ENCODE data around the gene CNTRL.
A peak's percentile ranks its signal among the peaks of the same experiment; 100 is the strongest.
"Not testable (repeated sequence)": the region's sequence is repeated elsewhere in the genome, so short reads cannot be mapped to it uniquely, and the experiment has no call there.

CNTRL gene

GRCh38 chr9:121133104-121133816, 58.5 kb downstream of the CNTRL start:
- DNase-seq (ENCODE audit: low read depth): peak; percentile 65

- DNase-seq (ENCODE audit: low read depth): no peak
Observed at GRCh38 chr9:121135642-121136041, 60.9 kb downstream of the CNTRL start.

- no peak for DNase-seq (ENCODE audit: low read depth)
Observed at GRCh38 chr9:121138561-121138960, 63.8 kb downstream of the CNTRL start.

- DNase-seq (ENCODE audit: low read depth): no peak
Observed at GRCh38 chr9:121138973-121139372, 64.2 kb downstream of the CNTRL start.

GRCh38 chr9:121140162-121140561, 65.4 kb downstream of the CNTRL start:
- no peak for DNase-seq (ENCODE audit: low read depth)

- no peak for DNase-seq (ENCODE audit: low read depth)
Observed at GRCh38 chr9:121141306-121141705, 66.6 kb downstream of the CNTRL start.

GRCh38 chr9:121141706-121142105, 67.0 kb downstream of the CNTRL start:
- no peak for DNase-seq (ENCODE audit: low read depth)

GRCh38 chr9:121143771-121144170, 69.0 kb downstream of the CNTRL start:
- DNase-seq (ENCODE audit: low read depth): no peak

- no peak for DNase-seq (ENCODE audit: low read depth)
Observed at GRCh38 chr9:121144482-121144881, 69.7 kb downstream of the CNTRL start.

GRCh38 chr9:121150188-121150587, 75.4 kb downstream of the CNTRL start:
- no peak for DNase-seq (ENCODE audit: low read depth)

- no peak for DNase-seq (ENCODE audit: low read depth)
Observed at GRCh38 chr9:121153642-121154041, 78.9 kb downstream of the CNTRL start.

- DNase-seq (ENCODE audit: low read depth): no peak
Observed at GRCh38 chr9:121154782-121155181, 80.0 kb downstream of the CNTRL start.

GRCh38 chr9:121156263-121156731, 81.5 kb downstream of the CNTRL start:
- DNase-seq (ENCODE audit: low read depth): no peak

- DNase-seq (ENCODE audit: low read depth): no peak
Observed at GRCh38 chr9:121157939-121158338, 83.2 kb downstream of the CNTRL start.

- no peak for DNase-seq (ENCODE audit: low read depth)
Observed at GRCh38 chr9:121160025-121160424, 85.3 kb downstream of the CNTRL start.

- no peak for DNase-seq (ENCODE audit: low read depth)
Observed at GRCh38 chr9:121168052-121168451, 93.3 kb downstream of the CNTRL start.

- no peak for DNase-seq (ENCODE audit: low read depth)
Observed at GRCh38 chr9:121169094-121169601, 94.4 kb downstream of the CNTRL start.

GRCh38 chr9:121171236-121171635, 96.5 kb downstream of the CNTRL start:
- no peak for DNase-seq (ENCODE audit: low read depth)

GRCh38 chr9:121172726-121173487, 98.2 kb downstream of the CNTRL start:
- no peak for DNase-seq (ENCODE audit: low read depth)

GRCh38 chr9:121173501-121173900, 98.7 kb downstream of the CNTRL start:
- DNase-seq (ENCODE audit: low read depth): no peak

- no peak for DNase-seq (ENCODE audit: low read depth)
Observed at GRCh38 chr9:121178676-121179372, 104.1 kb downstream of the CNTRL start.

- not testable (repeated sequence) for DNase-seq (ENCODE audit: low read depth)
Observed at GRCh38 chr9:121179373-121179721, 104.6 kb downstream of the CNTRL start.
